GM21515 (cell line): ENCODE data around the gene KCNJ8.
"Not testable (repeated sequence)": the region's sequence is repeated elsewhere in the genome, so short reads cannot be mapped to it uniquely, and the experiment has no call there.

ENCODE experiments used
- ATAC-seq: cut with Tn5 transposase; IDR thresholded peaks from one replicate; pipeline ENCODE4 v1.9.1; 2021; ENCODE audit not compliant: unreplicated experiment

Gene KCNJ8

DNA sequence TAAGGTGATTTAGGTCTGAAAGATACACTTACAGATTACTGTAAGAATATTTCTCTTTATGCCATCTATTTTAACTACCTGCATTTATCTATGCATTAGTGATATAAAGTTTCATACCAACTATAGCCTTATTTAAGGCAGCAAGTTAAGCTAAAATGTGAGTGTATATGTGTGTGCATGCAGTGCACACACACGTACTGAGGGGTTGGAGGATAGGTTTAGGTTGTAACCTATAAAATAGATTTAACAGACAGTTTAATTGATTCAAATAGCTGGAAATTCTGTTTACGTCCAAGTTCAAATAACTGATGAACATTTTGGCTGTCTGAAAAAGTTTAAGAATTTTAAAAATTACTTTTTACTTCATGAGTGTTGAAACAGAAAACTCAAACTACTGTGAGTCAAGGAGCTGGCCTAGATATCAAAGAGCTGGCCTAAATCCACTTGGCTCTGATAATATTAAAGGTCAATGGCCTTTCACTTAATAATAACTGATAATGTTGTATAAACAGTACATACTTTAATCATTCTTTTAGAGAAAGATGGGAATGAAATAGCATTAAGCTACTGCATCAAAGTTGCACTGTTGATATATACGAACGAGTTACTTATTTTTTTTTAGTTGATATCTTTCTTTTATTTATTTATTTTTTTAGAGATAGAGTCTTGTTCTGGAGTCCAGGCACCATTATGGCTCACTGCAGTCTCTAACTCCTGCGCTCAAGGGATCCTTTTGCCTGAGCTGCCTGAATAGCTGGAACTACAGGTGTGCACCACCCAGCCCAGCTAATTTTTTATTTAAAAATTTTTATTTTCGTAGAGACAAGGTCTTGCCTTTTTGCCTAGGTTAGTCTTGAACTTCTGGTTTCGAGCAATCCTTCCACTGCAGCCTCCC is 13.8 kb upstream of the KCNJ8 start:
- ATAC-seq = no peak

DNA sequence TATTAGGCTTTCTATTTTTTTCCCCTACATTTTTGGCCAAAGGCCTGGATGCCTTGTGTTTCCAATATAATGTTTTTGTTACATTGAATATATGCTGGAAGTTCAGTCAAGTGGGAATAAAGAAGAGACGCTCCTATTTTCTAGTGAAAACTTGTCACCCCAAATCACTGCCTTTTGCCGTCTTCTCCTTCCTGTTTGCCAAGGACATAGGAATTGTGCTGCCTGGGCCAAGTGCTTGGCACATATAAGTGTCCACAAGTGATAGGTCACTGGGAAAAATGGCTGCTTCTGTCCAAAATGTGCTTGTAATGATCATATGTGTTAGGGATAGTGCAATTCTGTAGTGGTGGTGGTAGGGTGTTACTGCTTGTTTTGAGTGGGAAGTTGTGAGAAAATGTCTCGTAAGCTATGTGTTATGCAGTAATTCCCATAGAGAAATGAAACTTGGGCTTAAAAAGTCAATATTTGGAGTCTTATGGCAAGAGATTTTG is 11.6 kb upstream of the KCNJ8 start:
- no peak for ATAC-seq

DNA sequence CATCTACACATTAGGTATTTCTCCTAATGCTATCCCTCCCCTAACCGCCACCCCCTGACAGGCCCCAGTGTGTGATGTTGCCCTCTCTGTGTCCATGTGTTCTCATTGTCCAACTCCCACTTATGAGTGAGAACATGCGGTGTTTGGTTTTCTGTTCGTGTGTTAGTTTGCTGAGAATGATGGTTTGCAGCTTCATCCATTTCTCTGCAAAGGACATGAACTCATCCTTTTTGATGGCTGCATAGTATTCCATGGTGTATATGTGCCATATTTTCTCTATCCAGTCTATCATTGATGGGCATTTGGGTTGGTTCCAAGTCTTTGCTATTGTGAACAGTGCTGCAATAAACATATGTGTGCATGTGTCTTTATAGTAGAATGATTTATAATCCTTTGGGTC is 8.2 kb upstream of the KCNJ8 start:
- not testable (repeated sequence) for ATAC-seq

DNA sequence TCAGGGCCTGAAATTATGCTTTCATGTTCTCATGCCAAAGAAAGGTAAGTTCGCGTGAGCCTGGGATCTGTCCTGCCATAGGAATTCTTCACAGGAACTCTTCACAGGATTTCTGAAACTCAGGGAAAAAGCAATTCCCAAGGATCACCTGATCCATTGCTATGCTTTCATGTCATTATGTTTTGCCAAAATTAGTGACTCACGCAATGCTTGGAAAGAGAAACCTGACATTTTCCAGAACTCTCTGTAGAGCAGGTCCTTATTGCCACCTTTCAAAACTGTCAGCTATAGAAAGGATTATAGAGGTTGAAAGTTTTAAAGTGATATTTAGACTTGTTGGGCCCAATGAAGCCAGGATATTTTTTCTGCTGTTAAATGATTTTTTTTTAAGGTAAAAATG is 6.3 kb upstream of the KCNJ8 start:
- no peak for ATAC-seq

DNA sequence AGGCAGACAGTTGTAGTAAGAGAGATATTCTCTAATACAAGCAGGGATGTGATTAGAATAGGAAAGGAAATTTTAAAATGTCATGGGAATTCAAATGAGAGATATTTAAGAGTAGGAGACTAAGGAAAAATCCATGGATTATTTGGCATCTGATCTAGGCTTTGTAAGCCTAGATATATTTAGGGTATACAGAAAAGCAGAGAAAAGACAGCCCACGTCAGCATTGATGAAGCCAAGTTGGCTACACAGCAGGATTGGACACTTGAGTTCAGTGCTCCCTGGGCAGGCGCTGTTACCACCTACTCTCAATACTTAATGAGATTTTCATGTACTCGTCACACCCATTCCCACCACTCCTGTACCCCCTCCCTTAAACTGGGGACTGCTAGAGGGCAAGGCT is 1.7 kb upstream of the KCNJ8 start:
- no peak for ATAC-seq

DNA sequence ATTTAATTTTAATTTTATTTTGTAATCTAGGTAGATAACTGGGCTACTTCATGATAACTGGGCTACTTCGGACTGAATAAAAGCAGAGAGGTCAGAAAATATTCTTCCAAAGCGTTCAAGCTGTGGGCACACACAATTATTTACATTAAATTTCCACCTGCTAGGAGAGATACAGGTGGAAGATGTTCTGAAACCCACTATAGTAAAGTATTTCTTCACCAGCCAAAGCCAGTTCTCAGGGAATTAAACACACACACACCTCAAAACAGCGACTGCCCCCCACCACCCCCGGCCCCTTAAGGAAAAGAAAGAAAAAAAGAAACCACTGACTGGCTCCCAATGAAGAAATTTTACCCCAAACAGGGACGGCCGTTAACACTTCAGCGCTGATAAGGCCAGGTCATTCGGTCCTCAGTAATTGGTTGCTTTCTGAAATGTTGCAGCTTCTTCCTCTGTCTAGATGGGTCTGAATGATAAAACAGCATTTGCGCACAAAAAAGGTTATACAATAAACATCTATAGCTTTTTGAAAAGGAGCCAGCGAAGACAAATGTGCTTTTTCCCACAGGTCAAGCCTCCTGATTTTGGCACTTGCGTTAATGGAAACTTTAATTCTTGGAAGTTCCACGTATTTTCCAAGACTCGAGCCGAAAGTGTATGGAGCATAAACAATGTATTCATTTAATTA is 771 bp upstream of the KCNJ8 start:
- no peak for ATAC-seq

DNA sequence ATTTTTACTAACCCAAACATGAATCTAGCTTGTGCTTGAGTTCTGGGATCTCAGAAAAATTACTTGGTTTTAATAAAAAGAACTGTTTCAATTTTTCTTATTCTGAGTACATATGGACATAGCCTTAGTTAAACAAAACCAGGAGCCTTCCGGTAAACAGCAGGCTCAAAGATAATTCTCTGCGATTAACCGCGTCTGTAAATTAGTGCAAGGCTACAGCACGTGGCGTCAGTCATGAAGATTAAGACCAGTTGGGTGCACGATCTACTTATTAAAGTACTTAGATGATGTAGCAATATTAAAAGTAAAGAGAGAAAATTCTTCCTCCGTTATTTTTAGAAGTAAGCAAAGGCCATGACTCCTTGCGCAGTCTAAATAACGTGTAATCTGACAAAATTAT is 700 bp downstream of the KCNJ8 start:
- ATAC-seq = no peak

DNA sequence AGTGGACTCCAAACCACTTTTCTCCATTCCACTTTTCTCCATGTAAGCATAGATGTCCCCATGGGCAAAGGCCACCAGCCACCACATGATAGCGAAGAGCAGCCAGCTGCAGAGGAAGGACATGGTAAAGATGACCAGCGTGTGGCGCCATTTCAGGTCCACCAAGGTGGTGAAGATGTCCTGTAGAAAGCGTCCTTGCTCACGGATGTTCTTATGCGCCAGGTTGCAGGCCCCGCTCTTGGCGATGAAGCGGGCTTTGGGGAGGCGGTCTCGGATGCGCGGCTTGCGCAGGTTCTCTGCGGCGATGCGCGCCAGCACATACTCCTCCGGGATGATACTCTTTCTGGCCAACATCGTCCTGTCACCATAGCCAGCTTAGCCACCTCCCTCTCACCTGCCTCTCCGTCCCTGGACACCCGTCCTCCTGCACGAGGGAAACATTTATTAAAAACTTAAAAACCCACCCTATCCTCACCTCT is 1.2 kb downstream of the KCNJ8 start:
- no peak for ATAC-seq

DNA sequence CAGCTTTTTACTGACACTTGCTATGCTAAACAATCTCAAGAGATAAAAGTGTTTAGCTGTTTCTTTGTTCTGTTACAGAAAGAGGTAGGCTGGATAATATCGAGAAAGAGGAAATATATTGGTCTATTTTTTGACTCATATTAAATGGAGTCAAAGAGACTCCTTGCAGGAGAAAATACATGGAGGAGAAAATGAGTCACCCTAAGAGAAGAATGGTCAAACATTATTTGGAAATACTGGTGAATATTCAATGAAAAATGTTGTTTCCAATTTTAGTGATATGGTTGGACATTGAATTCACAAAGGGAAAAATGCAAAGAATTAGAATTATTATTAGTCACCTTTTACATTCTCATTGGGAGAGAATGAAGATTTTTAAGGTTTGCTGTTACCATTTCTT is 3.2 kb downstream of the KCNJ8 start:
- ATAC-seq = no peak

DNA sequence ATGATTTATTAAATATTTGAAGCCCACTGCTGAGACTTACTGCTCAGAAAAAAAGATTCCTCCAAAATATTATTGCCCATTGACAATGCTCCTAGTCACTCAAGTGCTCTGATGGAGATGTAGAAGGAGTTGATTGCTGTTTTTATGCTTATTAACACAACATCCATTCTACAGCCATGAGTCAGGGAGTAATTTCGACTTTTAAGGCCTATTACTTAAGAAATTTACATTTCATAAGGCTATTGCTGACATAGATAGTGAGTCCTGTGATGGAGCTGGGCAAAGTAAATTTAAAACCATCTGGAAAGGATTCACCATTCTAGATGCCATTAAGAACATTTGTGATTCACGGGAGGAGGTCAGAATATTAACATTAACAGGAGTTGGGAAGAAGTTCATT is 5.2 kb downstream of the KCNJ8 start:
- no peak for ATAC-seq

DNA sequence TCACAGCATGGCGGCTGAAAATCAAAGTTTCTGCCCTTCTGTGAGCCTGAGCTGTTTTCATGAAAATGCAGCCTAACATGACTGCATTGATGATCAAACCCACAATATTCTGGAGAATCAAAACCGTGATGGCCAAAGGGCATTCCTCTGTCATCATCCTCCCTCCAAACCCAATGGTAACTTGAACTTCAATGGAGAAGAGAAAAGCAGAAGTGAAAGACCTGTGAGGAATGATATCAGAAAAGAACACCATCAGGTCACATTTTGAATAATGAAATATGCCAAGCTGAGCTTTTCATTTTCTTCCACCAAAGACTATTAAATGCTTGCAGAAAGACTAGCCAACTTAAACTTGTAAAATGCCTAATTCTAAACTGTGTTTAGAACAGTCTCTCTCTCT is 8.1 kb downstream of the KCNJ8 start:
- no peak for ATAC-seq

DNA sequence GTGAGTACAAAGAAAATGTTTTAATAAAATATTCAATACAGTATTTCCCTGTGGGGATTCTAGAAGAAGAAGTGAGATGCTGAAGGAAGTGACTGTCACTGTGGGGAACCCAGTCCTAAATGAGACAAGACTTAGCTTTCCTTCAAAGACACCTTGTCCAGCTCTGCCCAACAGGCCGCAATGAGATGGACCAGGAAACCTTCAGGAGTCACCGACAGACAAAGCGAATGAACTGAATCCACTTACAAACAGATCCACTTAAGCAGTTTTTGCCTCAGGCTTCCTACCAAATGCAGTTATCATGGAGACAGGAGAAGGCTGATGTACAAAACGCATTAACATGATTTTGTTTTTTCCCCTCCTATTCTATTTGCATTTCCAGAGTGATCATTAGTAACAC is 9.6 kb downstream of the KCNJ8 start:
- no peak for ATAC-seq

DNA sequence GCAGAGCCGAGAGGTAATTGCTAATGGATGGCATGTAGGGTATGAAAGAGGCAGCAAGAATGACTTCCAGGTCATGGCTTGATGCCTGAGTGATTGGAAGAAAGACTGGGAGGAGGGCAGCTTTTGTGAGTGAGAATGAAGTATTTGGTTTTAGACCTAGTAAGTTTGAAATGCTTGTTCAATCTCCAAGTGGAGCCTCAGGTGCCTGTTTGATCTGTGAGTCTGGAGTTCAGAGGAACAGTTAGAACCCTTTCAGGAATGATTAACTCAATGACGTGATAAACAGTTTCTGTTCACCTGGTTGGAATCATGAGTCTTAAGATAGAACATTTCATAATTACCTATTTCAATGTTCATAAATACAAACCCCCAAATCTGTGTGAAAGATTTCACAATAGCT is 10.4 kb downstream of the KCNJ8 start:
- no peak for ATAC-seq

DNA sequence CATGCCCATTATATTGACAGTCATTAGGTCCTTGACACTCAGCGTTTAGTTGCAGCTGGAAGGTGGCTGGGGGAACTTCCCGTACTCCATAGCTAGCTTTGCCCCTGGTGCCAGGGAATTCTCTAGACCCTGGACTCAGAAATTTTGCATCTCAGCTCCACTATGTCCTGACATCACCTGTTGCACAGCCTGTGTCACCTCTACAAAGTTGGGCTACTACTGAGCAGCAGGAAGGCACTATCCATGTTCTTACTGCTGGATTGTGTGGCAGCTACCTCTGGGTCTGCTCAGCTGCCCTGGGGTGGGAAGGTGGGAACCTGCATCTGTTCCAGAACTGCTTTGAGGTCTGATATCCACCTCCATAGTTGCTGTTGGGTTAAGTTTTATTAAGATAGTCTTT is 11.0 kb downstream of the KCNJ8 start:
- no peak for ATAC-seq

DNA sequence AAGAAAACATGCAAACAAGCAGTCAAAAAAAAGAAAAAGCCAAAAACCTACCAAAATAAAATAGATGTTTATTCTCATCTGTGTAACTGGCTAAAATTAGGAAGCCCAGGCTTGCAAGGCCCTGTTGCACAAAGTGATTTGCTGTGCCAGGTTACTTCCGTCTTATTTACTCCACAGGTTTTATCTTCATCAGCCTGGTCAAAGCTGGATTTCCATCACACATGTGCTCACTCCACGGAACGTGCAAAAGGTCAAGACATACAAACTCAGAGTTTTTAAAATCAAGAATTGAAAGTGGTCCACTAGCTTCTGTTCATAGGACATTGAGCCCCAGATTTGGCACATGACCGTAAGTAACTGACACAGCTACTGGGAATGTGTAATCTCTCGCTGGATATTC is 14.8 kb downstream of the KCNJ8 start:
- no peak for ATAC-seq

DNA sequence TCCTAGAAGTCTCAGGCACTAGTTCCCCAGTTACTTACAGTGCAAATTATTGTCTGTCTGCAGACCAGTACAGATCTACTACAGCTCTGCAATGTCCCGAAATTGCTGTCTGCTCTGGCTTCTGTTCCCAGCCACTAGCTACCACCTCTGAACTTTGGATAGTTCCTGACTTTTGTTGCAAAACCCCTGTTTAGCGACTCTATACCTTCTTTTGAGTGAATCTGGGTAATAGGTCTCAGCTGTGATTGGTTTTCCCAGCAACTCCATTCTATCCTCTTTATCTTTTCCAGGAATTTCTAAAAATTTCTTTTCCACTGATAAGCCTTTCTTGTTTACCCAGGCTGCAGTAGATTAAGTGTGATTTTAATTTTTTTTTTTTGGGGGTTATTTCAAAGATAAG is 16.8 kb downstream of the KCNJ8 start:
- no peak for ATAC-seq

DNA sequence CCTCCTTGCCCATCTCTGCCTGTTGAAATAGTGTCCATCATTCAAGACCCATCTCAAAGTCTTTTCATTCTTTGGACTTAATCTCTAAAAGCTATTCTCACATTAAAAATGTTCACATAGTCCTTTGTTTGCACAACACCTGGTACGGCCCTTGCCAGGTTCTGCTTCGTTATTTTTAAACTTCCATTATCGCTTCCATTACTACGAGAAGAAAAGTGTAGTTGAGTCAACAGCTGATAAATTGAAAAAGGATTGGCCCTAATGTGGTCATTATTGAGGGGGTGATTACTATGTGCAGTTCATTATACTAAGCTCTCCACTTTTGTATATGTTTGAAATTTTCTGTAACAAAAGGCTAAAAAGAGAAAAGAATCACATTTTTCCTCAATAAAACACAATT is 17.8 kb downstream of the KCNJ8 start:
- ATAC-seq = no peak

DNA sequence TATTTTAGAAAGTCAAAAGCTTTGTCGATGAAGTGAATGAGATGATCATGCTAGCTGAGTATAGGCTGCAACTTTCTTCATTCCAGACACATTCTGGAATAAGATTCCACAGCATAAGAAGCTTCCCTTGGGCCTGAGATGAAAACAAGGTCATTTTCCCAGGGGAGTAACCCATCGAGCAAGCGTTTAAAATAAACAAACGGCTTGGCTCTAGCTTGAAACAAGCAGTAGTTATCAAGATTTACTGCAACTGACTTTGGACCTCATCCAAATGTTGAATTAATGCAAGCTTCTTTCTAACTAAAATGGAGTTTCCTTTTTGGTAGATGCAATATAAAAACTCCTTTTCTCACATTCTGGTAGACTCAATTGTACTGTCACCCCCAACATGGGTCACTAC is 23.0 kb downstream of the KCNJ8 start:
- no peak for ATAC-seq

DNA sequence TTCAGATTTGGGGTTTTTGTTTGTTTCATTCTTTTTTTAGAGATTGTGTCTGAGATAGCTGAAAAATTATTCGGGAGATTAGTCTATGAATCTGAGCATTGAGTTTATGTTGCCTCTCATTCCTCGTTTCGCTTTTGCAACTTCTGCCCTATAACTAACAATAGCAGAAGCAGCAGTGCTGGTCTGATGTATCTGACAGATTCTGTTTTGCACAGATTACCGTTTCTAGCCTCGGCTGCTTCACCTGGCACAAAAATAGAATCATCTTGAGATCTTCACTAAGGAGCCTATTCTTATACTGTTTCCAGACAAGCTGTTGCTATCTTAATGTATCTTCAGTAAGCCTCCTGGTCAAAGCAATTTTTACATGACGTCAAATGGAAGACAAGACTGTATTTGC is 29.2 kb downstream of the KCNJ8 start:
- ATAC-seq = no peak

DNA sequence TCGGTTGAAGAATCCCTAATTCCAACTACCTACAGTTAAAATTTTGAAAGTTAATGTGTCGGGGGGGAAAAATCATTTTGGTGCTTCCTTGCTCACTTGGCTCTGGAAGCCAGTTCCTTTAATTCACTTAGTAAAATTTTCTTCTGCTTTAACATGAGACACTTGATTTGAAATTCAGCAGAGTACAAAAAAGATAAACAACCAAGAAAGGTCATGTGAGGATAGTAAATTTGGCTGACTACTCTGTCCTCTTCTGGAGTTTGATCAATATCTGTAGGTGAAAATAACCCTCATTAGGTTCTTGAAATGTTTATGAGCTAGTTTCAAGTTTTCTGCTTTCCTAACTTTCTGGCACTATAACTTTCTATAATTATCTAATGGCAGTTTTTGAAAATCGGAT is 43.4 kb downstream of the KCNJ8 start:
- ATAC-seq = no peak

DNA sequence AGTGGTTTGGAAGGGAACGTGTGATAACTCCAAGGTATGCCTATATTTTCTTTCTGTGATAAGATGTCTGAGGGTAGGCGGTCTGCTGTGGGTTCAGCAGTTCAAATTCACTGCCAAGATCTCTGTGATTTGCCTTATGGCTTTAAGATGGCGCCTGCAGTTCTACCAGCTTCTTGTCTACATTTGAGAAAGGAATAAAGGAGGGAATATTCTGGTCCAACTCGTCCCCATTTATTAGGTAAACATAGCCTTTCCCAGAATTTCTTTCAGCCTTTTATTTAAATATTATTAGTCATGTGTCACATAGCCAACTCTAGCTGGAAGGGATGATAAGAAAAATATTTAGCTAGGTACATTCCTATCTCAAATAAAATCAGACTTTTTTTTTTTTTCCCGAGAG is 48.8 kb downstream of the KCNJ8 start:
- ATAC-seq = no peak

DNA sequence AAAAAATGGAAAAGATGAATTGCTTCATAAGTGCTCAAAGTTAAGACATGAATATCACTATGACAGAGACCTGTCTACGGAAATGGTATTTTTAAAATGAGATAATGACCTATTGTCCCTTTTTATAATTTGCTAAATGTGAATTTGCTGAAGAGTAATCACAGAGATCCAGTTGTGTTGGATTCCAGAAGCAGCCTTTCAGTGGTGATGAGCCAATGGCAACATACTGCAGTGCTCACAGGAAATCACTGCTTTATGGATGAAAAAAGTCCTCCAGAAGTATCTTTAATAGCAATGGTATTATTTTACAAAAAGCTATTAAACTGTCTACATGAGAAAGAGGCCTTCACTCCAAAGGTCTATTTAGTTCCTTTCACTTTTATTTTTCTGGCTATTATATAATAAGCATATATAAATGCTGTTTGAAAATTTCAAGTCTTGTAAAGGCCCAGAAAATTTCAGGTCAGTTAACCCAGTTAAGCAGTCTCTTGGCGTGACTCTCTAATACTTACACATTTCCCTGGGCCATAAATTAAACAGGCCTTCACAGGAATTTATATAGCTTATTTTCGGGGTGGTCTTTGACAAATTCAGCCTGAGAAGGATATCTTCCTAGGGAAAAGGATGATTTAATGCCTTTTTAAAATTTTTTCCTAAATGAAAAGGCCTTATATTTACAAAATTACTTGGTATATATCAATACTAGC is 55.4 kb downstream of the KCNJ8 start:
- ATAC-seq = no peak
